Fibroblast of lung (primary cell): ENCODE measurements around the gene ADGRG3. TPM values are rescaled to one million over a fixed set of nuclear protein-coding genes. Genes with fewer than 3 reads are reported as not detected.
"Not testable (repeated sequence)": the region's sequence is repeated elsewhere in the genome, so short reads cannot be mapped to it uniquely, and the experiment has no call there.

ENCODE experiments used
- DNase-seq, 2 donors: peaks; one replicate each; pipeline versions ENCODE4 v3.0.0 to v3.0.0-alpha.2; 2010; ENCODE audit warnings: low read depth in 2 of 2
- H2AFZ ChIP-seq: 2 replicates; pipeline ENCODE4 v1.5.1; 2012; ENCODE audit warnings: low read length, control low read depth, inconsistent platforms
- H3K27ac ChIP-seq: 2 replicates; pipeline ENCODE4 v1.5.1; 2011; ENCODE audit warnings: low read length, control low read depth; ENCODE audit not compliant: insufficient read depth
- H3K27me3 ChIP-seq: 2 replicates; pipeline ENCODE4 v1.5.1; 2011; ENCODE audit warnings: mild to moderate bottlenecking, low read length; ENCODE audit not compliant: control insufficient read depth, insufficient read depth
- H3K36me3 ChIP-seq: 2 replicates; pipeline ENCODE4 v1.5.1; 2011; ENCODE audit warnings: low read length; ENCODE audit not compliant: control insufficient read depth, insufficient read depth
- H3K4me1 ChIP-seq: 2 replicates; pipeline ENCODE4 v1.5.1; 2011; ENCODE audit warnings: low read length; ENCODE audit not compliant: control insufficient read depth, insufficient read depth; ENCODE audit errors: extremely low read depth
- H3K4me2 ChIP-seq: 2 replicates; pipeline ENCODE4 v1.5.1; 2011; ENCODE audit warnings: low read length, control low read depth; ENCODE audit not compliant: insufficient read depth; ENCODE audit errors: extremely low read depth
- H3K4me3 ChIP-seq, 4 experiments: fragments of 200-600 bp in 1 of 4; sonication (generic) in 1 of 4; replicated peaks in 1 of 4; 2 replicates each; pipeline ENCODE4 v1.5.1; 2011 to 2016; ENCODE audit warnings: low read length in 4 of 4, low read depth in 3 of 4, mild to moderate bottlenecking in 3 of 4, control low read depth in 2 of 4, inconsistent platforms in 1 of 4, mixed read lengths in 1 of 4; ENCODE audit not compliant: insufficient read depth in 1 of 4; ENCODE audit errors: control extremely low read depth in 1 of 4
- H3K79me2 ChIP-seq: 2 replicates; pipeline ENCODE4 v1.5.1; 2012; ENCODE audit warnings: mild to moderate bottlenecking, low read length, inconsistent platforms; ENCODE audit not compliant: control insufficient read depth, insufficient read depth
- H3K9ac ChIP-seq: 2 replicates; pipeline ENCODE4 v1.5.1; 2011; ENCODE audit warnings: mild to moderate bottlenecking, low read length, control low read depth; ENCODE audit not compliant: insufficient read depth
- H3K9me3 ChIP-seq: 2 replicates; pipeline ENCODE4 v1.5.1; 2012; ENCODE audit warnings: low read depth, low read length; ENCODE audit not compliant: control insufficient read depth, insufficient read depth
- H4K20me1 ChIP-seq: 2 replicates; pipeline ENCODE4 v1.5.1; 2011; ENCODE audit warnings: low read length; ENCODE audit not compliant: control insufficient read depth, insufficient read depth; ENCODE audit errors: extremely low read depth
- CTCF ChIP-seq, 2 donors: IDR thresholded peaks in 1 of 2; conservative IDR thresholded peaks in 1 of 2; 1 replicate in 1 of 2; 2 replicates in 1 of 2; pipeline ENCODE4 v1.5.1; 2011 to 2012; ENCODE audit warnings: low read length in 2 of 2, control low read depth in 1 of 2, inconsistent platforms in 1 of 2, low read depth in 1 of 2, mild to moderate bottlenecking in 1 of 2
- EZH2 ChIP-seq: IDR thresholded peaks from 2 replicates; pipeline ENCODE4 v1.5.1; 2012; ENCODE audit warnings: low read length, control low read depth, mild to moderate bottlenecking; ENCODE audit errors: missing control alignments
- polyA plus RNA-seq, 2 donors: library from polyadenylated mRNA; depleted of rRNA in 1 of 2; stranded (reverse) in 1 of 2; unstranded in 1 of 2; fragments of >200 nt; gene quantifications; 2 replicates each; pipeline ENCODE4 v1.2.1, GENCODE V29; 2011 to 2012; ENCODE audit warnings: missing spikeins in 1 of 2
- total RNA-seq: library from RNA; depleted of rRNA; stranded (reverse); fragments of >200 nt; gene quantifications from 2 replicates; pipeline ENCODE4 v1.2.1, GENCODE V29; 2014

Gene ADGRG3
- total and polyA plus RNA-seq, 2 donors (not counting 1 experiment from before 2014, with no cell fraction given) = not detected

GRCh38 chr16:57728336-57729181 is 60.5 kb downstream of the ADGRG3 start:
- no peak overlapping the region for H3K4me2 ChIP-seq
- H2AFZ ChIP-seq = no peak overlapping the region
- no peaks in the 10 kb centered on the region for H3K4me1 ChIP-seq
- no peaks in the 10 kb centered on the region for H4K20me1 ChIP-seq
- no peaks in the 10 kb centered on the region for H3K36me3 ChIP-seq
- H3K27me3 ChIP-seq = no peaks in the 10 kb centered on the region
- H3K27ac ChIP-seq = no peak overlapping the region
- no peak overlapping the region for H3K4me3 ChIP-seq
- DNase-seq = no peak
- no peak overlapping the region for H3K9ac ChIP-seq
- H3K79me2 ChIP-seq = no peaks in the 10 kb centered on the region
- no peaks in the 10 kb centered on the region for H3K9me3 ChIP-seq
- TF ChIP-seq EZH2 (no peak), CTCF (conservative IDR thresholded peaks at IDR 0.05 in 1 of 2, IDR thresholded peaks at IDR 0.05 in 1 of 2; ENCODE audit: low read depth in 1 of 2, low read length in 2 of 2) (no peak)

DNA sequence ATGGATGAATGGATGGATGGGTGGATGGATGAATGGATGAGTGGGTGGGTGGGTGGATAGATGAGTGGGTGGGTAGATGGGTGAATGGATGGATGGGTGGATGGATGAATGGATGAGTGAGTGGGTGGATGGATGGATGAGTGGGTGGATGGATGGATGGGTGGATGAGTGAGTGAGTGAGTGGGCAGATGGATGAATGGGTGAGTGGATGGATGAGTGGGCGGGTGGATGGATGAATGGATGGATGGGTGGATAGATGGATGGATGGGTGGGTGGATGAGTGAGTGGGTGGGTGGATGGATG is 61.0 kb downstream of the ADGRG3 start:
- Histone ChIP-seq H3K9ac (no peak overlapping the region), H3K4me3 (no peak overlapping the region), H3K79me2 (no peaks in the 10 kb centered on the region), H2AFZ (no peak overlapping the region), H3K4me2 (no peak overlapping the region), H3K4me1 (no peaks in the 10 kb centered on the region), H3K36me3 (no peaks in the 10 kb centered on the region), H3K9me3 (no peaks in the 10 kb centered on the region), H3K27me3 (no peaks in the 10 kb centered on the region), H4K20me1 (no peaks in the 10 kb centered on the region), H3K27ac (no peak overlapping the region)
- TF ChIP-seq CTCF (conservative IDR thresholded peaks at IDR 0.05 in 1 of 2, IDR thresholded peaks at IDR 0.05 in 1 of 2; ENCODE audit: low read depth in 1 of 2, low read length in 2 of 2) = no peak
- TF ChIP-seq EZH2 = no peak
- no peak for DNase-seq

DNA sequence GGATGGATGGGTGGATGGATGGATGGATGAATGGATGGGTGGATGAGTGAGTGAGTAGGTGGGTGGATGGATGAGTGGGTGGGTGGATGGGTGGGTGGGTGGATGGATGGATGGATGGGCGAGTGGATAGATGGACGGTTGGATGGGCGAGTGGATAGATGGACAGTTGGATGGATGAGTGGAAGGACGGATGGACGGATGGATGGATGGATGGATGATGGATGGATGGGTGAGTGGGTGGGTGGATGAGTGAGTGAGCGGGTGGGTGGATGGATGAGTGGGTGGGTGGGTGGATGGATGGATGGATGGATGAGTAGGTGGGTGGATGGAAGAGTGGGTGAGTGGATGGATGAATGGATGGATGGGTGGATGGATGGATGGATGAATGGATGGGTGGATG is 61.7 kb downstream of the ADGRG3 start:
- not testable (repeated sequence) for H3K27me3 ChIP-seq, DNase-seq, H3K27ac ChIP-seq

More for the DNA sequence above, 61.7 kb downstream of the ADGRG3 start:
- H3K9me3 ChIP-seq, H3K9ac ChIP-seq, H2AFZ ChIP-seq, H4K20me1 ChIP-seq, H3K4me3 ChIP-seq, H3K36me3 ChIP-seq, H3K4me1 ChIP-seq, H3K79me2 ChIP-seq, H3K4me2 ChIP-seq: not testable (repeated sequence)
